22Rv1 (cell line): ENCODE measurements around the gene KCNJ3.

ENCODE experiments used
- ZFX ChIP-seq: fragments of 450-650 bp; IDR thresholded peaks from 2 replicates; pipeline ENCODE4 v1.6.1; 2017; ENCODE audit warnings: antibody characterized with exemption, borderline replicate concordance
- TF ChIP-seq, protein P1 (sequence below): fragments of 450-650 bp; IDR thresholded peaks from 2 replicates; pipeline ENCODE4 v1.5.1; 2017; ENCODE audit warnings: mild to moderate bottlenecking

DNA sequence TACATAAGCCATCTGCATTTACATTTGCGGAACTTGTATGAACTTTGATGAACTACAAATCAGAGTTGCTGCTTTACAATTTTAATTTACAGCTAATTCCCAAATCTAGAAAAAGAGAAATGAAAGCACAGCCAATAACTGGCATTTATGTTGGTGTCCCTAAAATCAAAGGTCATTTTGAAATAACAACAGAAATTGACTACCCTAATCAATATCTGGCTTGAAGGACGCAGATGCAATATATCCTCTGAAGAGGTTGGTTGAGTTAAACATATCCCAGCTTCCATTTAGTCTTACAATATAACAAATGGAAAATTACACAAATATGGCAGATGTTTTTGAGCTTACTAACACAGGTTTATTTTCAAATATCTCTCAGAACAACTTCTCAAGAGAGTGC, 177.5 kb downstream of the KCNJ3 start:
- TF ChIP-seq, protein P1, sequence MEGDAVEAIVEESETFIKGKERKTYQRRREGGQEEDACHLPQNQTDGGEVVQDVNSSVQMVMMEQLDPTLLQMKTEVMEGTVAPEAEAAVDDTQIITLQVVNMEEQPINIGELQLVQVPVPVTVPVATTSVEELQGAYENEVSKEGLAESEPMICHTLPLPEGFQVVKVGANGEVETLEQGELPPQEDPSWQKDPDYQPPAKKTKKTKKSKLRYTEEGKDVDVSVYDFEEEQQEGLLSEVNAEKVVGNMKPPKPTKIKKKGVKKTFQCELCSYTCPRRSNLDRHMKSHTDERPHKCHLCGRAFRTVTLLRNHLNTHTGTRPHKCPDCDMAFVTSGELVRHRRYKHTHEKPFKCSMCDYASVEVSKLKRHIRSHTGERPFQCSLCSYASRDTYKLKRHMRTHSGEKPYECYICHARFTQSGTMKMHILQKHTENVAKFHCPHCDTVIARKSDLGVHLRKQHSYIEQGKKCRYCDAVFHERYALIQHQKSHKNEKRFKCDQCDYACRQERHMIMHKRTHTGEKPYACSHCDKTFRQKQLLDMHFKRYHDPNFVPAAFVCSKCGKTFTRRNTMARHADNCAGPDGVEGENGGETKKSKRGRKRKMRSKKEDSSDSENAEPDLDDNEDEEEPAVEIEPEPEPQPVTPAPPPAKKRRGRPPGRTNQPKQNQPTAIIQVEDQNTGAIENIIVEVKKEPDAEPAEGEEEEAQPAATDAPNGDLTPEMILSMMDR = no peak
- TF ChIP-seq ZFX = no peak
